D341Med (cell line): Measurements from ENCODE around the gene CALHM3.

Source experiments
- DNase-seq: peaks from one replicate; pipeline ENCODE4 v3.0.0; 2012; ENCODE audit warnings: low spot score

CALHM3 gene

DNA sequence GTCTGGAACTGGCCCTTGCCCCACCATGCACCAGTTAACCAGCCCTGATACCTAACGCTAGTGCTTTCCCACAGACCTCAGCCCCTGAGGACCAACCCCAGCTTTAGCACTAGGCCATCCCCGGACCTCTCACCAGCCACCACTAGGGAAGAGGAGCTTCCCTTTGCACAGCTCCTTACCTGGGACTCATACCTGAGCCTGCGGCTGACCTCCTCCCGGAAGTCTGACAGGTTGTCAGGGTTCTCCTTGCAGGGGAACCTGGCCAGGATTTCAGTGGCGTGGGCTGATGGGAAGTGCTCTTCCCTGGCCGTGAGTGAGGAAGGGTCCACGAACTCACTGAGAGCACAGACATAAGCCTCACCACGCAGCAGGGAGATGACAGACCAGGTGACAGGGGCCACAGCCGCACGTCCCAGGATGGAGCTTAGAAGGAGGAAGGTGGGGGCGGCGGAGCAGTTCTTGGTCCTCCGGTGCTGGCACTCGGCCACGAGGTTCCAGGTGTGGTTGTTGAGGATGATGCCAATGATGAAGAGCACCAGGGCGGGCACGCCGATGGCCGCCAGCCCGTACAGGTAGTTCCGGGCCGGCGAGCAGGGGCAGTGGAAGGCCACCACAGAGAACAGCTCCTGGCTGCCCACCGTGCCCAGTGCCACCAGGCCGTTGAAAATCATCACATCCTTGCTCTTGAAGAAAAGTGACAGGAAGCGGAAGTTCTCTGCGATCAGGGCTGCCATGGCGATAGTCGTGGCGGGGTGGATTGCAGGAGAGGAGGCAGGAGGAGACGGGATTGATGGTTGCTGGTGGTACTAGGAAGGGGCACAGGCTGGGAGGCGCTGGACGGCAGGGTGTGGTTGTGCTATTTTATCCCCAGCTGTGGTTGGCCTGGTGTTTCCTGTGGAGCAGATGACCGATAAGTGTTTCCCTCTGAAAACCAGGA, 29.6 kb downstream of the CALHM3 start:
- DNase-seq, result no peak

DNA sequence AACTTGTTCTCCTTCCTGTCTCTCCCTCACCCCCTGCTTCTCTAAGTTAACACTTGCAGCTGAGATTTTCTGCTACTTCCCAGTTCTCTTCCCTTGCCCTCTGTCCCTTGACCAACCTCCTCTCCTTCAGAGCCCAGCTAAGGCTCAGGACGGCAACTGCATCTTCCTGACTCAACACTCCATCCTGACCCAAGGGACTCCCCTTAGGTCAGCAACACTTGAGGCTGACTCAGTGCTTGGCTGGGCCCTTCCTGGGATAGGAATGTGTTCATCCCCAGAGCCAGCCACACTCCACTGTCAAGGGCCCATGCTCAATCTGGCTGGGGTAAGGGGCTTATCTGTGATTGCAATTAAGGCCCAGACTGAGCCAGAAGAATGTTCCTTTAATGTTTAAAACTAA, 30.3 kb downstream of the CALHM3 start:
- no peak for DNase-seq

DNA sequence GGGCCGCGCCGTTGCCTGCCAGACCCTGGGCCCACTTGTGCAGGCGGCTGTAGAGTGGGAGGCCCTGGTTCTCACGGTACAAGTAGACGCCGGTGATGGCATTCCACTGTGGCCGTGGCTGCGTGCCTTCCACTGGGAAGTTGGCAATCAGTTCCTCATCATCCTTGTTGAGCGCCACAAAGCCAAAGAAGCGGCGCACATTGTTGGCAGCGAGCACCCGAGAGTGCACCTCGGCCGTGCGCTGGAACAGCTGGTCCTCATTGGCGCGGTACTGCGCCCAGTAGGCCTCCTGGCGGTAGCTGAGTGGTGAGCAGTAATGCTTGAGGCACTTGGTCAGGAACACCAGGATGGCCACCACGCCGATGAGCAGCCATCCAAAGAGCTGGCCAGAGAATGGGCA, 31.9 kb downstream of the CALHM3 start:
- DNase-seq, result no peak

DNA sequence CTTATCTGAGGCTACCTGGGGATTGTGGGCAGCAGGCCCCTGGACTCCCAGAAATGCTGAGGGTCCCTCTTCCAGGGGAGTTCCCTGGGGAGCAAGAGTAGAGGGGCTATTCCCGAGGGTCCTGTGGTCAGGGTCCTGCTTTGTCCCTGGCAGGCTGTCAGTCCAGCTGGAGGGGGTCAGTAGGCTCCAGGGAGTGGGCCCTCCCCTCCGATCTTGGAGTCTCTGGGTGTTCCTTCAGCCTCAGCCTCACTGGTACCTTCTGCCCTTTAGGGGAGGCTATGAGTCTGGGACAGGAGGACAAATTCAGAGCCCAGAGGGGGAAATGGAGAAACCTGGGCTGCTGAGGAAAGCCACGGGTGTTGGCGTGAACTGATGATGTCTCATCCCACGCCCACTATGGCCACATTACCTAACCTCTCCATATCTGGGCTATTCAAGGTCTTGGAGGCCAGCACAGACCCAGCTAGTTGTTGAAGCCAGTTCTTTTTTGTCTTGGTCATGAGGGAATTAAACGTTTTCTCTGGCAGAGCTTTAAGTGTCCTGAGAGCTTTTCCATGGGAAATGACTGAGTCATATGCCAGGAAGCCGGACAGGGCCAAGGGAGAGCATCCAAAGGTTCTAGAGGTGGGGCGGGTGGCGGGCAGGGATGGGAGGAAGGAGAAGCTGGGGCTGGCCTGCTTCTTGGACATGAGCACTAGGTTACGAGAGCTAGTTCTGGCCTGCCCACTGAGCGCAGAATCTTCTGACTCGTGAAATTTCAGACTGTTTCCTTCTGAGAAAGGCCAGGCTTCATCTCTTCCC, 33.1 kb downstream of the CALHM3 start:
- no peak for DNase-seq

DNA sequence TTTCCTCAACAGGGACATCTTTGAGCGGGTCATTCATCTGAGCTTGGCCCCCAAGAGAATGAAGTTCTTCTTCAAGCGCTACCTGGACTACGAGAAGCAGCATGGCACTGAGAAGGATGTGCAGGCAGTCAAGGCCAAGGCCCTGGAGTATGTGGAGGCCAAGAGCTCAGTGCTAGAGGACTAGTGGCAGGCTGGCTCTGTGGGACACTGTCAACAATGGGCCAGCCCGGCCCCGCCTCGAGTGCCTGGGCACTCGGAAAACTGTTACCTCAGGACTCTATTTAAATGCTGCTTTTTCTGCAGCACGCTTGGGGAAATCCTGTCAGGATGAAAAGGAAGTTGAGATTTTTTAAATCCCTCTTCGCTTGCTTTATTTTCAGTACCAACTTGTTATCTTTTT, 33.7 kb downstream of the CALHM3 start:
- no peak for DNase-seq

DNA sequence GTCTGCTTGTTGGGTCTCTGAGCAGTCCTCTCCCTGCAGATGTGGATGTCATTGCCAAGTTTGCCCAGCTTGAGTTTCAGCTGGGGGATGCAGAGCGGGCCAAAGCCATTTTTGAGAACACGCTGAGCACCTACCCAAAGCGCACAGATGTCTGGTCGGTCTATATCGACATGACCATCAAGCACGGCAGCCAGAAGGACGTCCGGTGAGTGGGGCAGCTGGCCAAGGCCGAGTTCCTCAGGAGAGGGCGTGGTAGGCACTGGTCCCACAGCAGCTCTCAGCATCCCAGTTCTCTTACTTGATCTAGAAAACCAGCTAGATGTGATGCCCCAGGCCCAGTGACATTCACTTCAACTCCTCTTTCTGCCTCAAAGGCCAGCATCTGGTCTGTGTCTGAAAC, 34.6 kb downstream of the CALHM3 start:
- DNase-seq, result no peak

DNA sequence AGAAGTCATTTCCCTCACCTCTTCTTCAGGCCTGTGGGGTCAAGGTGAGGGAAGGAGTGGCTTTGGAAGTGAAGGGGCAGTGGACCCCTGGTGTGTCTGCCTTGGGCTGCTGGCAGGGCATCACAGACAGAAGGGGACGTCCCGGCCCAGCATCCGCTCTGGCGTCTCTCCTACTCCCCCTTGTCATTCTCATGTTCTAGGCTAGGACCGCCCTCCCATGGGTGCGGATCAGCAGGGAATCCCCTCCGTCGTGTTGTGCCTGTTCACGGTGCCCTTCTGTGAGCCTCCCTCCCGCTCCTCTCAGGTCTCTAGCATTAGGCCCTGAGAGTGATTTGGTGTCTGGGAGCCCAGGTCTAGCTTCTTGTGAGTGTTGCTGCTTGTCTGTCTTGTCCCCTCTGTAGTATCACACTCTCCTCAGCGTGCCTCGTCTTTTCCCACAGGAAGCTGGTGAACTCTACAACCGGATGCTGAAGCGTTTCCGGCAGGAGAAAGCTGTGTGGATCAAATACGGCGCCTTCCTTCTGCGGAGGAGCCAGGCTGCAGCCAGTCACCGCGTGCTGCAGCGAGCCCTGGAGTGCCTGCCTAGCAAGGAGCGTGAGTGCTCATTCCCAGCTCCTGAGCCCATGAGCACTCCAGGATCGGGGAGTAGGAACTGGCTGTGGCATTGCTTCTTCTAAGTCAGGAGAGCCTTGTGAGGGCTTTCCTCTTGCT, 35.4 kb downstream of the CALHM3 start:
- no peak for DNase-seq

DNA sequence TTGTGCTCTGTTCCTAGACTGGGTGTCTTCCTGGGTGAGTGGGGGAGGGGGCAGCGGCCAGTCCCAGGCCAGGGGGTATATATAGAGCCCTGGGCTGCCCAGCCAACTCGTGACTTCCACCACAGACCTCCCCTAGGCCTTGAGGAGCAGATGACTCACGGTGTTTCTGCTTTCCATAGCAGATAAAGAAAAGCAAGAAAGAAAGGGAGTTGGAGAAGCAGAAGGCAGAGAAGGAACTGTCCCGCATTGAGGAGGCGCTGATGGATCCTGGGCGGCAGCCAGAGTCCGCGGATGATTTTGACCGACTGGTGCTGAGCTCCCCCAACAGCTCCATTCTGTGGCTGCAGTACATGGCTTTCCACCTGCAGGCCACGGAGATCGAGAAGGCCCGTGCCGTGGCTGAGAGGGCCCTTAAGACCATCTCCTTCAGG, 37.0 kb downstream of the CALHM3 start:
- no peak for DNase-seq

DNA sequence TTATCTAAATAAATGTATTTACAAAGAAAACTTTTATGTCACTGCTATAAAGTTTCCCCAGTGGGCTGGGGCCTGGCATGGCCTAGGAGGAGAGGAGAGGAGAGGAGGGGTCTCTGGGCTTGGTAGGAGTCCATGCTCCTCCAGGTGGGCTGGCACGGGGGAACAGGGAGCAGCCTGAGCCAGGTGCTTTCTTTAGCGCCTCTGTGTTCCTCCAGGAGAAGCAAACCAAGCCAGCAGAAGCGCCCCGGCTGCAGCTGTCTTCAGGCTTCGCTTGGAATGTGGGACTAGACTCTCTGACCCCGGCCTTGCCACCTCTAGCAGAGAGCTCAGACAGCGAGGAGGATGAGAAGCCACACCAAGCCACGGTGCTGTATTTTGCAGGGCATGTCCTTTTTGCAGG, 37.4 kb downstream of the CALHM3 start:
- no peak for DNase-seq

DNA sequence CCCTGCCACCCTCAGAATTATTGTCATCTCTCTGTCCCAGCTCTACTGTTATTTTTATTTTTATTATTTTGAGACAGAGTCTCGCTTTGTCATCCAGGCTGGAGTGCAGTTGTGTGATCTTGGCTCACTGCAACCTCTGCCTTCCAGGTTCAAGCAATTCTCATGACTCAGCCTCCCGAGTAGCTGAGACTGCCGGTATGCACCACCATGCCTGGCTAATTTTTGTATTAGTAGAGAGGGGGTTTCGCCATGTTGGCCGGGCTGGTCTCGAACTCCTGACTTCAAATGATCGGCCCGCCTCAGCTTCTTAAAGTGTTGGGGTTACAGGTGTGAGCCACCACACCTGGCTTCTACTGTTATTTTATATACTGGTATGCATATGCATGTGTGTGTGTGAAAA, 37.8 kb downstream of the CALHM3 start:
- no peak for DNase-seq

DNA sequence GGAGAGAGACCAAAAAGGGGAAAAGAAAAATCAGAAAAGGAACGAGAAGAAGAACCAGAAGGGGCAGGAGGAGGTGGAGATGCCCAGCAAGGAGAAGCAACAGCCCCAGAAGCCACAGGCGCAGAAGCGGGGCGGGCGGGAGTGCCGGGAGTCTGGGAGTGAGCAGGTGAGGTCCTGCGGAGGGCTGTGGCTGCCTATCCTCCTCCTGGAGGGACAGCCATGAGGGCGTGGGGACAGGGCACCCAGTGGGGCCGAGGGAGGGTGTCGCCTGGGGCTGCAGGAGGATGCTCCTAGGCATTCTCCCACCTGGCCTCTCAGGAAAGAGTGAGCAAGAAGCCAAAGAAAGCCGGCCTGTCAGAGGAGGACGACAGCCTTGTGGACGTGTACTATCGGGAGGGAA, 38.6 kb downstream of the CALHM3 start:
- DNase-seq, result no peak

DNA sequence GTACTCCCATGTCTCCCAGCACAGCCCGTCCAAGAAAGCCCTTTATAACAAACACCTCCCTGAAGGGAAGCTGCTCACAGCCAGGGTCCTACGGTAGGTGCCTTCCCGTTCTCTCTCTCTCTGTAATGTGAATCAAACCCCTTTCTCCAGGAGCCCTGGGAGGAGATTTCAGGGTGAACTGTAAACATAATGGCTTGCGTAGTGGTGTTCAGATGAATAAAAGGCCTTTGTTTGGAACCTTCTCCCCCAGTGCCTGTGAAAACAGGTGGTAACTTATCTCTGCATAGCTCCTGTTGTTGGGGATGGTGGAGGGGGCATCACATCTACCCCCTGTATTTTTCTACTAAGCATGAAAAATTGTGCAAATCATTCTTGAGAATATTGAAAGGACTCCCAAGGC, 39.3 kb downstream of the CALHM3 start:
- no peak for DNase-seq

DNA sequence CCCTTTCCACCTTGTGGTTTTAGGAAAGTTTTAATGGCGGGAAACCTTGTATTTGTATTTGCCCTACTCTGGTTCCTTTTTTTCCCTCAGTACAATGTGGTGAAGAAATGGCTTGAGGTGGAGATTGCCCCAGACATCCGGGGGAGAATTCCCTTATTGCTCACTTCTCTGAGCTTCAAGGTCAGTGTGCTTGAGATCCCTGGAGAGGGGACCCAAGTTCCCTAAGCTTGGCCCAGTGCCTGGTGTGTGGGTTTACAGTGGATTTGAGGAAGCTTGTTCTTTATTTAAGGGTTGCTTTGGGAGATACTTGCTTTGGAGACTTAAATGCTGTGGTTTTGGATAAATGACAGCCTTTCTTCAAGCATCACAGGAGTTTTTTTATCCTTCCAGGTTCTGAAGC, 45.2 kb downstream of the CALHM3 start:
- no peak for DNase-seq

DNA sequence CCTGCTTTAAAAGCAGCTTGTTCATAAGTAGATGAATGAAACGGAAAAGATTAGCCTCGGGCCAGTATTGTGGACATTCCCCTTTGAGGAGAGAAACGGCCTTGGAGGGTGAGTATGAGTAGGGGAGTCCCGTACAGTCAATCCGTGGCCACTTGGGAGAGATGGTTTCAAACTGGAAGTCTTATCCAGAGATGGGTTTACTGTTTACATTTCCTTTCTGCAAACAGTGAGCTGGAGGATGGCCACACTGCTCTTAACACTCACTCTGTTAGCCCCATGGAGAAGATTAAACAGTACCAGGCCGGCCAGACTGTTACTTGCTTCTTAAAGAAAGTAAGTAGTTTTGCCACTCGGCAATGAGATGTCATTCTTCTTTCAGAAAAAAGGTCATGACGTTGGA, 47.1 kb downstream of the CALHM3 start:
- no peak for DNase-seq

DNA sequence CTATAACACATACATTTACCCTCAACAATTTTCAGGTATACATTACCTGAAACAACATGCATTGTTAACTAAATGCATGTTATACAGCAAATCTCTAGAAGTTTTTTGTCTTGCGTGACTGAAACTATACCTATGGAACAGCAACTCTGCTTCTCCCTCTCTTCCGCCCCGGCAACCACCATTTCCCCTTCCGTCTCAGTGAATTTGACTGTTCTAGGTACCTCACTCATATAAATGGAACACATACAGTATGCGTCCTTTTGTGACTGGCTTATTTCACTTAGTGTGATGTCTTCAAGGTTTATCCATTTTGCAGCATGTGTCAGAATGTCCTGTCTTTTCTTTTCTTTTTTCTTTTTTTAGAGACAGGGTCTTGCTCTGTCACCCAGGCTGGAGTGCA, 49.4 kb downstream of the CALHM3 start:
- DNase-seq, result no peak

DNA sequence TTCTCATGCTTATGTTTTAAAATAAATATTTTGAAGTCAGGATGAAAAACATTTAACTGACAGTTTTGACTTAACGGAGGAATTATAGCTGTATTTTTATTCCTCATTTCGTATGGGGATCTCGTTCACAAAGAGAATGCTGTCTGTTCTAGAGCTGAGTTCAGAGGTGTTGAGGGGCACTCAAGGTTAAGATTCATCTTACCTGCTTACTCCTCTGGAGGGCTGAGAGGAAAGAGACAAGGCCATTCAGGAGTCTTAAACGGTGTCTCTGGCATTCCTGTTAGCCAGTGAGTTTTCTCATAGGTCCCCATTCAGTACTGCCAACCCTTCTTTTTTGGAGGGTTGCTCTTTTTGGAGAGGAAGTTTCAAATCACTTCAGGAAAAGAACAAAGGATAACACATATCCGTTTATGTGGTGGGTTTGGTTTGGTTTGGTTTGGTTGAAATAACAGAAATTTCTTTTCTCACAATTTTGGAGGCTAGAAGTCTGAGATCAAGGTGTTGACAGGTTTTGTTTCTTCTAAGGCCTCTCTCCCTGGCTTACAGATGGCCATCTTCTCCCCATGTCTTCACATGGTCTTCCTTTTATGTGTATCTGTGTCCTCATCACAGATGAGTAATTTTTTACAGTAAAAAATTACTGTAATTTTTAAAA, 49.9 kb downstream of the CALHM3 start:
- DNase-seq, result no peak

DNA sequence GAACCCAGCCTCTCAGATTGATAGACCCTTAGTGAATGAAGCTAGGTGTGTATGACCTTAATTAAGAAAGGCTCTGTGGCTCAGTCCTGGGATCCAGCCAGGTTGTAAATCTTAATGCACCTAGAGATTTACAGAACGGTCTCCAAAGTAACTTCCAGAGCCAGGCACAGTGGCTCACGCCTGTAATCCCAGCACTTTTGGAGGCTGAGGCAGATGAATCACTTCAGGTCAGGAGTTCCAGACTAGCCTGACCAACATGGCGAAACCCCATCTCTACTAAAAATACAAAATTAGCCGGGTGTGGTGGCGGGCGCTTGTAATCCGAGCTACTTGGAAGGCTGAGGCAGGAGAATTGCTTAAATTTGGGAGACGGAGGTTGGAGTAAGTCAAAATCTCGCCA, 51.2 kb downstream of the CALHM3 start:
- DNase-seq, result no peak

DNA sequence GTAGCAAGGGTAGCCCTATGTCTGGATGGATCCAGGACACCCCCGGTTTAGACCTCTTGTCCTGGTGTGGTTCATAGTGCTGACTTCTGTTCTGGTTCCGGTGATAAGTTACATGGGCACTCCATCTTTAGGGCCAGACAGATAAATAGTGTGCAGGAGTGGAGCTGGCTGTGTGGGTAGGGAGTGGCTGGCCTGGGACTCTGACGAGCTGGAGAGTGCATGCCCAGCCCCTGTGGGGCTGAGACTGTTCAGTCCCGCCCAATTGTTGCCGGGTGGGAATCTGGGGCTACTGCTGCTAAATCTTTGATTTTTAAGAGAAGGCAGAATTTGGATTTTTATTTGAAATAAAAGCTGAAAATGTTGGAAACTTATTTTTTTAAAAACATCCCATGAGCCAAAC, 55.3 kb downstream of the CALHM3 start:
- no peak for DNase-seq
